Mucosa of rectum (tissue), 2 donors: Measurements from ENCODE around the gene DOK7.

Experiments used
- H3K27ac ChIP-seq, 2 donors: one replicate each; pipeline ENCODE4 v1.7.0; 2013; ENCODE audit warnings: inconsistent platforms in 2 of 2, low read depth in 2 of 2, low read length in 2 of 2
- H3K27me3 ChIP-seq, 2 donors: one replicate each; pipeline ENCODE4 v1.7.0; 2013; ENCODE audit warnings: low read length in 2 of 2; ENCODE audit not compliant: control insufficient read depth in 2 of 2, insufficient read depth in 2 of 2
- H3K36me3 ChIP-seq, 2 donors: one replicate each; pipeline ENCODE4 v1.7.0; 2013; ENCODE audit warnings: low read length in 2 of 2; ENCODE audit not compliant: control insufficient read depth in 2 of 2, insufficient read depth in 2 of 2
- H3K4me1 ChIP-seq, 2 donors: one replicate each; pipeline ENCODE4 v1.7.0; 2013; ENCODE audit warnings: low read length in 2 of 2, mild to moderate bottlenecking in 1 of 2; ENCODE audit not compliant: control insufficient read depth in 2 of 2, insufficient read depth in 2 of 2
- H3K4me3 ChIP-seq, 2 donors: one replicate each; pipeline ENCODE4 v1.7.0; 2013; ENCODE audit warnings: low read length in 2 of 2
- H3K9ac ChIP-seq, 2 donors: one replicate each; pipeline ENCODE4 v1.7.0; 2013; ENCODE audit warnings: low read length in 2 of 2, low read depth in 1 of 2, mild to moderate bottlenecking in 1 of 2
- H3K9me3 ChIP-seq, 2 donors: one replicate each; pipeline ENCODE4 v1.7.0; 2013; ENCODE audit warnings: low read length in 2 of 2; ENCODE audit not compliant: control insufficient read depth in 2 of 2
- donor health status: healthy.
- donor health status: Normal muscosa, but diverticular disease.

The DOK7 gene

GRCh38 chr4:3481783-3482393 is 18.8 kb downstream of the DOK7 start:
- Histone ChIP-seq H3K27me3 (peaks cover 17 to 33% of the 10 kb centered on the region in 2 donors), H3K9me3 (no peaks in the 10 kb centered on the region), H3K36me3 (no peaks in the 10 kb centered on the region), H3K4me1 (peaks cover 17 to 25% of the 10 kb centered on the region in 2 donors), H3K27ac (peak overlapping the region in 1 of 2 donors; percentile 17), H3K9ac (peak overlapping the region in 1 of 2 donors; percentile 0), H3K4me3 (peak overlapping the region in 1 of 2 donors; percentile 35)

GRCh38 chr4:3482707-3483106 is 19.6 kb downstream of the DOK7 start:
- Histone ChIP-seq H3K27ac (no peak overlapping the region), H3K4me3 (no peak overlapping the region), H3K4me1 (peaks cover 17 to 25% of the 10 kb centered on the region in 2 donors), H3K36me3 (no peaks in the 10 kb centered on the region), H3K9me3 (no peaks in the 10 kb centered on the region), H3K27me3 (peaks cover 17 to 27% of the 10 kb centered on the region in 2 donors), H3K9ac (no peak overlapping the region)

DNA sequence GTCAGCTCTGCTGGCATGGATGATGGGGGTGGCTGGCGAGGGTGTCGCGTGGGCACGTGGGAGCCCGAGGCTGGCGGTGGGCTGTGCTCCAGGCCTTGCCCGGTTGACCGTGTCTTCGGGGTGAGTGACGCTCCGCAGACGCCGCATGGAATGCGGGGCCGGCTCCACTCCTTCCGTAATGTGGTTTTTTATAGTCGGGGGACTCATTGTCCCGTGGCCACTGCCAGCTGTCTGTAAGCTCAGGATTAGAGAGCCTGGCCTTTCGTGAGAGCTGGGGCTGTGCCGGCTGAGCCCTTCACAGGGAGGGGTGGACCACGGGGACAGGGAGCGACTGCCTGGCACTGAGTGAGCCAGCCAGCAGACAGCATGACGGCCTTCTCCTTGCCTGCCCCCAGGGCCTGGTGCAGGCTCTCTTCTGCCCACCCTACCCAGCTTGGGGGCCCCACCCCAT is 20.4 kb downstream of the DOK7 start:
- H3K36me3 ChIP-seq, result no peaks in the 10 kb centered on the region

DNA sequence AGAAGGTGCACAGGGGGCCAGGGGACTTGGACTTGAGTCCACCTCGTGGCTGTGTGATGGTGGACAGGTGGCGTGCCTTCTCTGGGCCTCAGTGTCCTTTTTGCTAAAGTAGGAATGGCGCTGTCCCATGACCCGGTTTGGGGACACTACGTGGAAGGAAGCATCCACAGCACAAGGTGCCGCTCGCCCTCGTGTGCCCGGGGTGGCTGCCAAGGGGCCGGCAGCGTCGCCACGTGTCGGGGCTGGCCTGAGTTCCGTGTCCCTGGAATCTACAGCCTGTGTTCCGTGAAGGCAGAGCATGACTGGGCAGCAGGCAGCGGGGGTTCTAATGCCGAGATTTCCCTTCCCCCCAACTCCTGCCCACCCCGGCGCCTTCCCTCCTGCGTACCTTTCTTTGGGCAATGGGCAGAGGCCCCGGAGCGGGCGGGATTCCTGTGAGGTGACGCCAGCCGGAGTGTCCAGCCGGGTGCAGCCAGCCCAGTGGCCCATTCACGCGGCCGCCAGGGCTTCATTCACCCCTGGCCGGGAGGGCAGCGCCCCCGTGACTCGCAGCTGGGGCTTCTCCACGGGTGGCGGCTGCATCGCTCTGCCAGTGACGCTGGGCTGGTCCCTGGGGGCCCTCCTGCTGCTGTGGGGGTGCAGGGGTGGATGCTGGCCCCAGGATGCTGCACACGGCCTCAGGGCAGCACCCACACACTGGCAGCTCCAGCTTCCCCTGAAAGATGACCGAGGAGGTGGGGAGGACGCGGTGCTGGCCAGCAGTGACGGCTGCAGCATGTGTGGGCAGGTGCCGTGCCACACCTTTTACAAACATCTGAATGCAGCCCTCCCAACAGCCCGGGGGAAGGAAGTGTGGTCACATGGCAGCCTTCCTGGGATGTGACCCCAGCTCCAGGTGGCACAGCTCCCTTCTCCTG is 21.2 kb downstream of the DOK7 start:
- H3K9me3 ChIP-seq, result no peaks in the 10 kb centered on the region
- peak overlapping the region in 1 of 2 donors; percentile 38 for H3K27ac ChIP-seq
- peak overlapping the region in 1 of 2 donors; percentile 42 for H3K9ac ChIP-seq
- H3K27me3 ChIP-seq, result peaks cover 17 to 29% of the 10 kb centered on the region in 2 donors
- H3K4me3 ChIP-seq, result peak overlapping the region; percentile 31 to 40
- H3K4me1 ChIP-seq, result peaks cover 17 to 25% of the 10 kb centered on the region in 2 donors
- H3K36me3 ChIP-seq, result no peaks in the 10 kb centered on the region

More for the DNA sequence above, 20.4 kb downstream of the DOK7 start:
- Histone ChIP-seq H3K4me3 (no peak overlapping the region), H3K9me3 (no peaks in the 10 kb centered on the region), H3K27ac (no peak overlapping the region), H3K9ac (no peak overlapping the region), H3K4me1 (peaks cover 17 to 25% of the 10 kb centered on the region in 2 donors), H3K27me3 (peaks cover 17 to 29% of the 10 kb centered on the region in 2 donors)

DNA sequence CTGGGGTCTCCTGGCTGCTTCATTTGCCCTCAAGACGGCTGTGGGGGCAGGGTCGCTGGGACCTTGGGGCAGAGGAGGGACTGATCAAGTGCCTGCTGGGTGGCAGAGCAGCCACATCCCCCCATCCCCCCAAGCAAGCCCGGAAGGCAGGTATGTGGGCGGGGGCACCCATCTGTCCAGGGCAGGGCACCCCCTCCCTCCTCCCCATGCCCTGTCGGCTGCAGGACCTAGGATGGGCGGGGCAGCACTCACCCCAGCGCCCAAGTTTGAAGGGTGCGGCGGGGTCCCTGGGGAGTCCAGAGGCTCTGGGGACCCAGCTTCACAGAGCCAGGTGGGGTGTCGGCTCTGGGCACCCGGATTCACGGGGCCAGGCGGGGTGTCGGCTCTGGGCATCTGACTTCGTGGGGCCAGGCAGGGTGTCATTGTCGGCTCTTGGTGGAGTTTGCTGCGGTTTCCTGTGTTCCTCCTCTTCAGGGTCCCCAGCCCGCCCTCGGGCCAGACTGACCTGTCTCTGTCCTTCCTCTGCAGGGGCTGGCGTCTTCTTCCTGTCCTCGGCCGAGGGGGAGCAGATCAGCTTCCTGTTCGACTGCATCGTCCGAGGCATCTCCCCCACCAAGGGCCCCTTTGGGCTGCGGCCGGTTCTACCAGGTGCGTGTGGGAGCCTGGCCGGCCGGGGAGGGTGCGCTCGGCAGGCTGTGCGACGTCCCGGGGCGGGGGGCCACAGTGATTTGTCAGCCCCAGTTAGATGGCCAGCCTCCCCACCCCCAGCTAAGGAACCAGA is 22.1 kb downstream of the DOK7 start:
- Histone ChIP-seq H3K4me1 (peaks cover 17 to 25% of the 10 kb centered on the region in 2 donors), H3K9ac (peak overlapping the region in 1 of 2 donors; percentile 42), H3K27ac (peak overlapping the region in 1 of 2 donors; percentile 38), H3K36me3 (no peaks in the 10 kb centered on the region), H3K9me3 (no peaks in the 10 kb centered on the region), H3K27me3 (peaks cover 17 to 29% of the 10 kb centered on the region in 2 donors), H3K4me3 (peak overlapping the region; percentile 31 to 40)

- no peak overlapping the region for H3K27ac ChIP-seq
- H3K27me3 ChIP-seq, result peaks cover 17 to 29% of the 10 kb centered on the region in 2 donors
- H3K36me3 ChIP-seq, result no peaks in the 10 kb centered on the region
- H3K4me1 ChIP-seq, result peaks cover 17 to 25% of the 10 kb centered on the region in 2 donors
- no peak overlapping the region for H3K4me3 ChIP-seq
- H3K9me3 ChIP-seq, result no peaks in the 10 kb centered on the region
- H3K9ac ChIP-seq, result no peak overlapping the region
These were observed 22.9 kb downstream of the DOK7 start for GRCh38 chr4:3485886-3486540.

GRCh38 chr4:3486541-3487540 is 23.7 kb downstream of the DOK7 start:
- H3K27me3 ChIP-seq, result peaks cover 15 to 22% of the 10 kb centered on the region in 2 donors
- no peak overlapping the region for H3K4me3 ChIP-seq
- H3K36me3 ChIP-seq, result no peaks in the 10 kb centered on the region
- peaks cover 13 to 23% of the 10 kb centered on the region in 2 donors for H3K4me1 ChIP-seq
- no peaks in the 10 kb centered on the region for H3K9me3 ChIP-seq
- H3K9ac ChIP-seq, result no peak overlapping the region
- no peak overlapping the region for H3K27ac ChIP-seq

DNA sequence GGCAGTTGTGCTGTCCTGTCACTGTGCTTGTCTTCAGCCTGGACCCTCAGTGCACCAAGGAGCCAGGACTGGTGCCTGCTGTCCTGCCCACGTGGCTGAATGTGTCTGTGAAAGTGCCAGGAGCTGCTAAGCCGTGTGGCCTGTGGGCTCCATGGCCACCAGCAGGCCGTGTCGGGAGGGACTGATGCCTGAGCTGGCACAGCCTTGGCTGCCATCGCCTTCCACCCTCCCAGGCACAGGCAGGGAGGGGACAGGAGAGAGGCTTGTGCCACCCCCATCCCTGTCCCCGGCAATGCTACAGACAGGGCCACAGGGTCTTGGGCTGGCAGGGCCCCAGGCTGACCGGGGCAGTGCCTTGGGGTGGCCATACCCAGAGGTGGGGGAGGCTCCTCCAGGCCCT is 24.8 kb downstream of the DOK7 start:
- Histone ChIP-seq H3K4me1 (peaks cover 12 to 19% of the 10 kb centered on the region in 2 donors), H3K9ac (no peak overlapping the region), H3K9me3 (no peaks in the 10 kb centered on the region), H3K27me3 (peaks cover 11 to 19% of the 10 kb centered on the region in 2 donors), H3K4me3 (no peak overlapping the region), H3K27ac (no peak overlapping the region), H3K36me3 (no peaks in the 10 kb centered on the region)
